Ishikawa (cell line): Measurements from ENCODE around the gene SMYD3.

Source experiments
- CEBPB ChIP-seq: IDR thresholded peaks from 2 replicates; pipeline ENCODE4 v1.6.1; 2012
- CREB1 ChIP-seq: IDR thresholded peaks from 2 replicates; pipeline ENCODE4 v1.6.1; 2012; ENCODE audit warnings: low read depth
- EGR1 ChIP-seq: IDR thresholded peaks from 2 replicates; pipeline ENCODE4 v1.6.1; 2012
- EP300 ChIP-seq: IDR thresholded peaks from 2 replicates; pipeline ENCODE4 v1.6.1; 2012; ENCODE audit warnings: borderline replicate concordance
- FOXM1 ChIP-seq: IDR thresholded peaks from 2 replicates; pipeline ENCODE4 v1.6.1; 2012; ENCODE audit warnings: low read depth, borderline replicate concordance
- NFIC ChIP-seq: IDR thresholded peaks from 2 replicates; pipeline ENCODE4 v1.6.1; 2012
- TAF1 ChIP-seq: IDR thresholded peaks from 2 replicates; pipeline ENCODE4 v1.6.1; 2012; ENCODE audit warnings: low read depth, mild to moderate bottlenecking
- TCF12 ChIP-seq: IDR thresholded peaks from 2 replicates; pipeline ENCODE4 v1.6.1; 2012; ENCODE audit warnings: low read depth
- TEAD4 ChIP-seq: IDR thresholded peaks from 2 replicates; pipeline ENCODE4 v1.6.1; 2012
- YY1 ChIP-seq: IDR thresholded peaks from 2 replicates; pipeline ENCODE4 v1.6.1; 2012; ENCODE audit warnings: low read depth
- ZBTB7A ChIP-seq: IDR thresholded peaks from 2 replicates; pipeline ENCODE4 v1.6.1; 2012; ENCODE audit warnings: low read depth
- TF ChIP-seq, protein P1 (sequence below): IDR thresholded peaks from 2 replicates; pipeline ENCODE4 v1.6.1; 2012
- TF ChIP-seq, protein P2 (sequence below): IDR thresholded peaks from 2 replicates; pipeline ENCODE4 v1.6.1; 2012
- TF ChIP-seq, protein P3 (sequence below): IDR thresholded peaks from 2 replicates; pipeline ENCODE4 v1.6.1; 2012; ENCODE audit warnings: low read depth, mild to moderate bottlenecking

DNA sequence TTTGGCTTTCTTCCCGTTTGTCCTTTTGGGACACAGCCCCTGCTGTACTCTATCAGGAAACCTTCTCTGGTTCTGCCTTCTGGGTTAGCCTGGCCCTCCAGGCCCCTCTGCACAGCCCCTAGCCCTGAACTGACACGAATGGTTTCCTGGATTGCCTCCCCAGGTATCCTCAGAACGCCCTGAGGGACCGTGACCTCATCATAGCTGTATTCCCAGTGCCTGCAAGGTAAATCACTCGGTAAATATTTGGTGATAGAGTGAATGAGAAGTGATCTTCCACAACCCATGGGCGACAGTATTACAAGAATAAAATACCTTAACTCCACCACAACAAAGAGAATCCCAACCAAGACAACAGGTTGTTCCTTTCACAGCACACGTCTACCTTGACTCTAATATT, 637.2 kb downstream of the SMYD3 start:
- no peak for TF ChIP-seq EP300
- TF ChIP-seq, protein P1, sequence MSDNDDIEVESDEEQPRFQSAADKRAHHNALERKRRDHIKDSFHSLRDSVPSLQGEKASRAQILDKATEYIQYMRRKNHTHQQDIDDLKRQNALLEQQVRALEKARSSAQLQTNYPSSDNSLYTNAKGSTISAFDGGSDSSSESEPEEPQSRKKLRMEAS, result no peak
- TF ChIP-seq, protein P2, sequence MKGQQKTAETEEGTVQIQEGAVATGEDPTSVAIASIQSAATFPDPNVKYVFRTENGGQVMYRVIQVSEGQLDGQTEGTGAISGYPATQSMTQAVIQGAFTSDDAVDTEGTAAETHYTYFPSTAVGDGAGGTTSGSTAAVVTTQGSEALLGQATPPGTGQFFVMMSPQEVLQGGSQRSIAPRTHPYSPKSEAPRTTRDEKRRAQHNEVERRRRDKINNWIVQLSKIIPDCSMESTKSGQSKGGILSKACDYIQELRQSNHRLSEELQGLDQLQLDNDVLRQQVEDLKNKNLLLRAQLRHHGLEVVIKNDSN, result no peak
- TF ChIP-seq YY1, result no peak
- no peak for TF ChIP-seq EGR1
- TF ChIP-seq, protein P3, sequence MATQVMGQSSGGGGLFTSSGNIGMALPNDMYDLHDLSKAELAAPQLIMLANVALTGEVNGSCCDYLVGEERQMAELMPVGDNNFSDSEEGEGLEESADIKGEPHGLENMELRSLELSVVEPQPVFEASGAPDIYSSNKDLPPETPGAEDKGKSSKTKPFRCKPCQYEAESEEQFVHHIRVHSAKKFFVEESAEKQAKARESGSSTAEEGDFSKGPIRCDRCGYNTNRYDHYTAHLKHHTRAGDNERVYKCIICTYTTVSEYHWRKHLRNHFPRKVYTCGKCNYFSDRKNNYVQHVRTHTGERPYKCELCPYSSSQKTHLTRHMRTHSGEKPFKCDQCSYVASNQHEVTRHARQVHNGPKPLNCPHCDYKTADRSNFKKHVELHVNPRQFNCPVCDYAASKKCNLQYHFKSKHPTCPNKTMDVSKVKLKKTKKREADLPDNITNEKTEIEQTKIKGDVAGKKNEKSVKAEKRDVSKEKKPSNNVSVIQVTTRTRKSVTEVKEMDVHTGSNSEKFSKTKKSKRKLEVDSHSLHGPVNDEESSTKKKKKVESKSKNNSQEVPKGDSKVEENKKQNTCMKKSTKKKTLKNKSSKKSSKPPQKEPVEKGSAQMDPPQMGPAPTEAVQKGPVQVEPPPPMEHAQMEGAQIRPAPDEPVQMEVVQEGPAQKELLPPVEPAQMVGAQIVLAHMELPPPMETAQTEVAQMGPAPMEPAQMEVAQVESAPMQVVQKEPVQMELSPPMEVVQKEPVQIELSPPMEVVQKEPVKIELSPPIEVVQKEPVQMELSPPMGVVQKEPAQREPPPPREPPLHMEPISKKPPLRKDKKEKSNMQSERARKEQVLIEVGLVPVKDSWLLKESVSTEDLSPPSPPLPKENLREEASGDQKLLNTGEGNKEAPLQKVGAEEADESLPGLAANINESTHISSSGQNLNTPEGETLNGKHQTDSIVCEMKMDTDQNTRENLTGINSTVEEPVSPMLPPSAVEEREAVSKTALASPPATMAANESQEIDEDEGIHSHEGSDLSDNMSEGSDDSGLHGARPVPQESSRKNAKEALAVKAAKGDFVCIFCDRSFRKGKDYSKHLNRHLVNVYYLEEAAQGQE, result no peak
- TF ChIP-seq ZBTB7A, result no peak
- no peak for TF ChIP-seq CREB1
- TF ChIP-seq TAF1, result no peak
- no peak for TF ChIP-seq NFIC
- TF ChIP-seq TEAD4, result no peak
- no peak for TF ChIP-seq CEBPB
- TF ChIP-seq TCF12, result no peak
- no peak for TF ChIP-seq FOXM1
